Natural killer cell (primary cell): ENCODE measurements around the gene ELF5. TPM values are rescaled to one million over a fixed set of nuclear protein-coding genes. Genes with fewer than 3 reads are reported as not detected.

ENCODE experiments used
- ATAC-seq, 3 donors: fragments of 150-1000 bp in 2 of 3; fragments of 200-7000 bp in 1 of 3; cut with Tn5 transposase; 1 replicate in 1 of 3; 2 replicates in 2 of 3; pipeline ENCODE4 v1.10.0; 2021; ENCODE audit warnings: mild to moderate bottlenecking in 2 of 3, moderate library complexity in 2 of 3
- DNase-seq, 2 donors: peaks; one replicate each; pipeline versions ENCODE4 v3.0.0 to v3.0.0-alpha.2; 2013 to 2021; ENCODE audit warnings: mixed read lengths in 1 of 2
- H3K27ac ChIP-seq: one replicate; pipeline ENCODE4 v1.5.1; 2013; ENCODE audit warnings: mild to moderate bottlenecking, low read length
- H3K27me3 ChIP-seq: one replicate; pipeline ENCODE4 v1.6.1; 2013; ENCODE audit warnings: low read length; ENCODE audit not compliant: control insufficient read depth, insufficient read depth
- H3K36me3 ChIP-seq: one replicate; pipeline ENCODE4 v1.6.1; 2013; ENCODE audit warnings: low read length; ENCODE audit not compliant: control insufficient read depth, insufficient read depth
- H3K4me1 ChIP-seq: one replicate; pipeline ENCODE4 v1.6.1; 2013; ENCODE audit warnings: low read length; ENCODE audit not compliant: control insufficient read depth, insufficient read depth
- H3K4me3 ChIP-seq: one replicate; pipeline ENCODE4 v1.5.1; 2013; ENCODE audit warnings: low read length
- H3K9me3 ChIP-seq: one replicate; pipeline ENCODE4 v1.6.1; 2013; ENCODE audit warnings: low read length; ENCODE audit not compliant: control insufficient read depth, insufficient read depth
- H3K27ac Mint-ChIP-seq, 2 donors: one replicate each; pipeline ENCODE4 v1.8.0; 2022; ENCODE audit warnings: mild to moderate bottlenecking in 2 of 2, mixed read lengths in 2 of 2, moderate library complexity in 1 of 2
- H3K27me3 Mint-ChIP-seq, 2 donors: one replicate each; pipeline ENCODE4 v1.8.0; 2022; ENCODE audit warnings: low read depth in 2 of 2, mixed read lengths in 2 of 2
- H3K36me3 Mint-ChIP-seq: one replicate; pipeline ENCODE4 v1.8.0; 2022; ENCODE audit warnings: mixed read lengths
- H3K4me1 Mint-ChIP-seq, 2 donors: one replicate each; pipeline ENCODE4 v1.8.0; 2022; ENCODE audit warnings: mixed read lengths in 2 of 2
- H3K4me3 Mint-ChIP-seq: one replicate; pipeline ENCODE4 v1.8.0; 2022; ENCODE audit warnings: mild to moderate bottlenecking, moderate library complexity, mixed read lengths
- H3K9me3 Mint-ChIP-seq, 2 donors: one replicate each; pipeline ENCODE4 v1.8.0; 2022; ENCODE audit warnings: mixed read lengths in 2 of 2
- WGBS: methylation state at CpG from one replicate; pipeline ENCODE4 v1.1.7; 2013; ENCODE audit warnings: missing lambda C conversion rate; ENCODE audit not compliant: insufficient coverage; 5-methylcytosine and 5-hydroxymethylcytosine counted together
- intact Hi-C: fragments of 100-400 bp; cut with micrococcal nuclease; formaldehyde crosslinking; loops from one replicate; pipeline ENCODE4 v1.14.2; 2022
- total RNA-seq, 4 donors: library from RNA; stranded (reverse); fragments of 120-200 nt in 1 of 4; gene quantifications; one replicate each; pipeline versions ENCODE4 v1.2.3 to v1.2.4, GENCODE V29; 2013 to 2022
- TF ChIP-seq, protein P1 (sequence below): fragments of 200-600 bp; IDR thresholded peaks from one replicate; pipeline ENCODE4 v1.8.0; 2022; ENCODE audit warnings: antibody characterized with exemption

Gene ELF5
- total RNA-seq = not detected
- not detected for total RNA-seq (2013)

DNA sequence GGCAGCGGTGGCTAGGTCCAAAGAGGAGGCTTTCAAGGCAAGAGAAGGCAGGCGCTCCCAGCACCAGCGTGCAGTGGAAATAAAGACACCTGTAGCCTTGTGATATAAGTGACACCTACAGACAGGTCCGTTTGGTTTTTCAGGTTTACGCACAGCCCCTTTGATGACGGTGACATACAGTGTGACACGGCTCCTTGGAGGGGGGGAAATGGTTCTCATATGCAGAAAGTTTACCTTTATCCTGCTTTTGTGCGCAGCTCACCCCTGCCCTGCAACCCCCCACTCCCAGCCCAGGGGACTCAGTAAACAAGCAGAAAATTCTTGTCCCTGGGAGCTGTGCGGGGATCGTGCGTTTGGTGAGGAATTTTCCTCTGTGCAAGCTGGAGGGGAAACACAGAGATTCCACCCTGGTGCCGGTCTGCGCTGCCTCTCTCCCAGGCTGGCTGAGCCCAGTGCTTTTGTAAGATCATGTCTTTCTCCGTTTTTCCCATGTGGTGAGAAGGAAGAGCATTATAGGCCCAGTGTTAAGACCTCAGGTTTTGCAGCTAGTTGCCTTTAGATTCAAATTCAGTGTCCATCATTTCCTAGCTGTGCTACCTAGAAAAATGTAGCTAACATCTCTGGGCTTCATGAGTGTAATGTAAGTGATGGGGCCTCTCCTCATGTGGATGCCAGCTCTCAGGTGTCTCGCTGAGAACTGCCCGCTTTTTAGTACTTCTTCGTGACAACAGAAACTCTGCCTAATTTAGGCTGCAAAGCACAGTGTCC lies at the start of gene ELF5:
Gene ELF5 (minus strand): TSS at position 113 of the 768 bp plus-strand sequence. CDS start 8,045 bp downstream, outside the sequence.
- no peak within 1 kb of the TSS for H3K27ac Mint-ChIP-seq
- no peaks in the 10 kb centered on the region for H3K36me3 ChIP-seq
- intact Hi-C loops = no loop called here
- no peaks in the 10 kb centered on the region for H3K27me3 ChIP-seq
- H3K9me3 ChIP-seq = no peaks in the 10 kb centered on the region
- H3K36me3 Mint-ChIP-seq = no peaks in the 10 kb centered on the region
- TF ChIP-seq, protein P1, sequence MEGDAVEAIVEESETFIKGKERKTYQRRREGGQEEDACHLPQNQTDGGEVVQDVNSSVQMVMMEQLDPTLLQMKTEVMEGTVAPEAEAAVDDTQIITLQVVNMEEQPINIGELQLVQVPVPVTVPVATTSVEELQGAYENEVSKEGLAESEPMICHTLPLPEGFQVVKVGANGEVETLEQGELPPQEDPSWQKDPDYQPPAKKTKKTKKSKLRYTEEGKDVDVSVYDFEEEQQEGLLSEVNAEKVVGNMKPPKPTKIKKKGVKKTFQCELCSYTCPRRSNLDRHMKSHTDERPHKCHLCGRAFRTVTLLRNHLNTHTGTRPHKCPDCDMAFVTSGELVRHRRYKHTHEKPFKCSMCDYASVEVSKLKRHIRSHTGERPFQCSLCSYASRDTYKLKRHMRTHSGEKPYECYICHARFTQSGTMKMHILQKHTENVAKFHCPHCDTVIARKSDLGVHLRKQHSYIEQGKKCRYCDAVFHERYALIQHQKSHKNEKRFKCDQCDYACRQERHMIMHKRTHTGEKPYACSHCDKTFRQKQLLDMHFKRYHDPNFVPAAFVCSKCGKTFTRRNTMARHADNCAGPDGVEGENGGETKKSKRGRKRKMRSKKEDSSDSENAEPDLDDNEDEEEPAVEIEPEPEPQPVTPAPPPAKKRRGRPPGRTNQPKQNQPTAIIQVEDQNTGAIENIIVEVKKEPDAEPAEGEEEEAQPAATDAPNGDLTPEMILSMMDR = no peak
- no peak for ATAC-seq
- H3K27me3 Mint-ChIP-seq = peaks cover 2 to 9% of the 10 kb centered on the region in 2 donors
- no peaks in the 10 kb centered on the region for H3K9me3 Mint-ChIP-seq
- WGBS = 94% methylated on average over 15 of the region's 17 CpGs
- H3K4me3 Mint-ChIP-seq = no peak within 1 kb of the TSS
- no peaks in the 10 kb centered on the region for H3K4me1 Mint-ChIP-seq
- H3K4me3 ChIP-seq = no peak within 1 kb of the TSS
- DNase-seq = no peak
- no peak within 1 kb of the TSS for H3K27ac ChIP-seq
- no peaks in the 10 kb centered on the region for H3K4me1 ChIP-seq

DNA sequence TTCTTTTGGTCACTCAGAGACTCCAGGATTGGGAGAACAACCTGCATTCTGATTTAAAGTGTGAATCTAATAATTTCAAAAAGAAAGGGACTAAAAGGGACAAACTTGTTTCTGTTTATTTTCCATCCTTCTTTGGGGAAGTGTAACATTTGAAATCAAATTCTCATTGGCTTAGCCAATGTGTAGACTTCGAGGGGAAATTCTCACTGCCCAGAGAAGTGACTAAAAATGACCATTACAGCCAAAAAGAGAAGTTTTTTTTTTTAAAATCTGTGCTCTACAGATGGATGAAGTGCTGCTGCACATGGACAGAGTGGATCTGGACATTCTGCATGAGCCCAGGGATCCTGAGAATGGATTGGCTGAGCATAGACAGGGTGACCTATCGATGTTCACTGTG lies 49.4 kb upstream of the ELF5 start:
- no peak for DNase-seq
- Histone ChIP-seq H3K27me3 (peaks cover 4% of the 10 kb centered on the region), H3K4me1 (no peaks in the 10 kb centered on the region), H3K4me3 (no peak overlapping the region), H3K36me3 (no peaks in the 10 kb centered on the region), H3K9me3 (no peaks in the 10 kb centered on the region), H3K27ac (no peak overlapping the region)
- H3K4me3 Mint-ChIP-seq = no peak overlapping the region
- no peak for ATAC-seq
- peaks cover 23 to 45% of the 10 kb centered on the region in 2 donors for H3K27me3 Mint-ChIP-seq
- H3K27ac Mint-ChIP-seq = no peak overlapping the region
- no peaks in the 10 kb centered on the region for H3K36me3 Mint-ChIP-seq
- intact Hi-C loops = no loop called here
- 89% methylated on average over 2 of the region's 2 CpGs for whole genome bisulfite sequencing
- TF ChIP-seq, protein P1 = no peak
- H3K4me1 Mint-ChIP-seq = no peaks in the 10 kb centered on the region
- no peaks in the 10 kb centered on the region for H3K9me3 Mint-ChIP-seq

DNA sequence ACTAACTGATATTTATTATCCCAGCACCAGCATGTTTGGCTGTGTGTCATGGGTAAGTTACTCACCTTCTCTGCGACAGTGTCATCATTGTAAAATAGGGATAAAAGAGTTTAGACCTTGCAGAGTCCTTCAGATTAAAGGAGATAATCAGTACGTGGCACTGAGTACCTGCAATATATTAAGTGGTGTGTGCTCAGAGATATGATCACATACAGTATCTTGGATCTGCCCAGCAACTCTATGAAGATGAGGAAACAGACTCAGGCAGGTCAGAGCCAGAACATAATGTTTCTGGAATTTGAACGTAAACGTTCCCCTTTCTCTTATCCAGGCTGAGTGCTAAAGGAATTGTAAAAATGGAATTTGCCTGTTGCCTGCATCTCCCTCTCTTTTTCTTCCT lies 46.9 kb upstream of the ELF5 start:
- H3K9me3 Mint-ChIP-seq = no peaks in the 10 kb centered on the region
- TF ChIP-seq, protein P1 = no peak
- peaks cover 4% of the 10 kb centered on the region for H3K27me3 ChIP-seq
- intact Hi-C loops = no loop called here
- no peaks in the 10 kb centered on the region for H3K4me1 Mint-ChIP-seq
- no peak overlapping the region for H3K4me3 Mint-ChIP-seq
- no peaks in the 10 kb centered on the region for H3K9me3 ChIP-seq
- H3K27me3 Mint-ChIP-seq = peaks cover 23 to 46% of the 10 kb centered on the region in 2 donors
- no peak overlapping the region for H3K4me3 ChIP-seq
- H3K36me3 ChIP-seq = no peaks in the 10 kb centered on the region
- DNase-seq (no peak), ATAC-seq (no peak)
- 90% methylated on average over 4 of the region's 4 CpGs for WGBS
- no peak overlapping the region for H3K27ac ChIP-seq
- no peak overlapping the region for H3K27ac Mint-ChIP-seq
- H3K4me1 ChIP-seq = no peaks in the 10 kb centered on the region
- no peaks in the 10 kb centered on the region for H3K36me3 Mint-ChIP-seq

DNA sequence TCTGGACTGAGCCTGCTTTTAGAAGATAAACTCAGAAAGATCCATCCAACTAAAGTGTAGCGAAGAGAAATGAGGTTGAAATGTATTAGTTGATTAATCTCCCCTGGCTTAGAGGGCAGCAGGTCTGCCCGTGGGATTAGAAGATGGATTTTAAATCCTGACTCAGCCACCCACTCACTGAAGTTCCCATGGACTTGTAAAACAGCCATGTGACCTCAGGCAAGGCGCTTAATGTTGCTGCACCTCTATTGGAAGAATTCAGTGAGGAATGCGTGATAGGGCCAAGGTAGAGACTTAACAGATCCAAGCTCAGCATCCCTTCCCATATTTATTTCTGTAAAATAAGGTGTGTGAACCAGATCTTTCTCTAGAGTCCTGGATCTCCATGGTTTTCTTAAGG lies 45.1 kb upstream of the ELF5 start:
- ATAC-seq (no peak), DNase-seq (no peak)
- intact Hi-C loops = no loop called here
- H3K27me3 Mint-ChIP-seq = peaks cover 24 to 46% of the 10 kb centered on the region in 2 donors
- WGBS = 80% methylated on average over 2 of the region's 4 CpGs
- H3K4me3 ChIP-seq = no peak overlapping the region
- H3K27me3 ChIP-seq = peaks cover 4% of the 10 kb centered on the region
- no peaks in the 10 kb centered on the region for H3K36me3 ChIP-seq
- no peaks in the 10 kb centered on the region for H3K4me1 Mint-ChIP-seq
- no peaks in the 10 kb centered on the region for H3K9me3 Mint-ChIP-seq
- no peak overlapping the region for H3K27ac ChIP-seq
- no peak overlapping the region for H3K27ac Mint-ChIP-seq
- no peak overlapping the region for H3K4me3 Mint-ChIP-seq
- H3K9me3 ChIP-seq = no peaks in the 10 kb centered on the region
- no peaks in the 10 kb centered on the region for H3K36me3 Mint-ChIP-seq
- TF ChIP-seq, protein P1 = no peak
- H3K4me1 ChIP-seq = no peaks in the 10 kb centered on the region
